Ishikawa (cell line): ENCODE results near the gene FAM168A.

Experiments
- CEBPB ChIP-seq: IDR thresholded peaks from 2 replicates; pipeline ENCODE4 v1.6.1; 2012
- CREB1 ChIP-seq: IDR thresholded peaks from 2 replicates; pipeline ENCODE4 v1.6.1; 2012; ENCODE audit warnings: low read depth
- EGR1 ChIP-seq: IDR thresholded peaks from 2 replicates; pipeline ENCODE4 v1.6.1; 2012
- EP300 ChIP-seq: IDR thresholded peaks from 2 replicates; pipeline ENCODE4 v1.6.1; 2012; ENCODE audit warnings: borderline replicate concordance
- FOXM1 ChIP-seq: IDR thresholded peaks from 2 replicates; pipeline ENCODE4 v1.6.1; 2012; ENCODE audit warnings: low read depth, borderline replicate concordance
- NFIC ChIP-seq: IDR thresholded peaks from 2 replicates; pipeline ENCODE4 v1.6.1; 2012
- RAD21 ChIP-seq: IDR thresholded peaks from 2 replicates; pipeline ENCODE4 v1.6.1; 2012; ENCODE audit warnings: low read depth
- TAF1 ChIP-seq: IDR thresholded peaks from 2 replicates; pipeline ENCODE4 v1.6.1; 2012; ENCODE audit warnings: low read depth, mild to moderate bottlenecking
- TCF12 ChIP-seq: IDR thresholded peaks from 2 replicates; pipeline ENCODE4 v1.6.1; 2012; ENCODE audit warnings: low read depth
- TEAD4 ChIP-seq: IDR thresholded peaks from 2 replicates; pipeline ENCODE4 v1.6.1; 2012
- USF1 ChIP-seq: IDR thresholded peaks from 2 replicates; pipeline ENCODE4 v1.6.1; 2012
- YY1 ChIP-seq: IDR thresholded peaks from 2 replicates; pipeline ENCODE4 v1.6.1; 2012; ENCODE audit warnings: low read depth
- ZBTB7A ChIP-seq: IDR thresholded peaks from 2 replicates; pipeline ENCODE4 v1.6.1; 2012; ENCODE audit warnings: low read depth
- TF ChIP-seq, protein P1 (sequence below): IDR thresholded peaks from 2 replicates; pipeline ENCODE4 v1.6.1; 2012; ENCODE audit warnings: low read depth, mild to moderate bottlenecking
- TF ChIP-seq, protein P2 (sequence below): IDR thresholded peaks from 2 replicates; pipeline ENCODE4 v1.6.1; 2012

Gene FAM168A

DNA sequence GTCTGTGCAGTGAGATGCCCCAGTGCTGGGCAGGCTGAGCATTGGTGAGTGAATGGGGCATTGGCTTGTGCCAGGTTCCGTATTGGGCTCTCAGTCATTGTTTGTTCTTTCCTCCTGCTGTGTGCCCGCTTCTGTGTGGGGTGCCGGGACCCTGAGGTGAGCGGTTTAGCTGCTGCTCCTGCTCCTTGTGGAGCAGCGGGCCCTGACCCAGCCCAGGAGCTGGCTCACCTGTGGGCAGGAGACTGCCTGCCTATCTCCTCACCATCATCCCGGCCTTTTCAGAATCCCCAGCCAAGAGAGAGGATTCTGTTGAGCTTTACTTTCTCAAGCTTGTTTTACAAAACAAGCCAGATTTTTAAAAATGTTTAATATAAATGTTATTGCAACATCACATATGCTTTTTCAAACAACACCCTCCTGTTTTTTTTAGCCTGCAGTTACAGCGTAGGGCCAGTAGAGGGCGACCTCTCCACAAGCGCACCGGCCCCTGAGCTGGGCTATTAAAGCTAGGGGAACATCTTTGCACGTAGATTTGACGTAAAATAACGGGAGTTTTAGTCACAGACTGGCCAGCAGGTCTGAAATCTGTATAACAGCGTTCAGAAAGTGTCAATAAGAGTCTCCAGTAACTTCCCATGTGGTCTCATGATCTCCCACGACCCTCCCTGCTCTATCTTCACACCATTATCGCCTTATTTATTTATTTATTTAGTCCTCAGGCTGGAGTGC, 246.8 kb downstream of the FAM168A start:
- TF ChIP-seq CEBPB: peak; percentile 89
- TF ChIP-seq RAD21: peak; percentile 73
- no peak for TF ChIP-seq TEAD4
- TF ChIP-seq CREB1: peak; percentile 41
- TF ChIP-seq USF1: no peak
- no peak for TF ChIP-seq ZBTB7A
- TF ChIP-seq FOXM1: no peak
- no peak for TF ChIP-seq YY1
- no peak for TF ChIP-seq EGR1
- TF ChIP-seq, protein P1, sequence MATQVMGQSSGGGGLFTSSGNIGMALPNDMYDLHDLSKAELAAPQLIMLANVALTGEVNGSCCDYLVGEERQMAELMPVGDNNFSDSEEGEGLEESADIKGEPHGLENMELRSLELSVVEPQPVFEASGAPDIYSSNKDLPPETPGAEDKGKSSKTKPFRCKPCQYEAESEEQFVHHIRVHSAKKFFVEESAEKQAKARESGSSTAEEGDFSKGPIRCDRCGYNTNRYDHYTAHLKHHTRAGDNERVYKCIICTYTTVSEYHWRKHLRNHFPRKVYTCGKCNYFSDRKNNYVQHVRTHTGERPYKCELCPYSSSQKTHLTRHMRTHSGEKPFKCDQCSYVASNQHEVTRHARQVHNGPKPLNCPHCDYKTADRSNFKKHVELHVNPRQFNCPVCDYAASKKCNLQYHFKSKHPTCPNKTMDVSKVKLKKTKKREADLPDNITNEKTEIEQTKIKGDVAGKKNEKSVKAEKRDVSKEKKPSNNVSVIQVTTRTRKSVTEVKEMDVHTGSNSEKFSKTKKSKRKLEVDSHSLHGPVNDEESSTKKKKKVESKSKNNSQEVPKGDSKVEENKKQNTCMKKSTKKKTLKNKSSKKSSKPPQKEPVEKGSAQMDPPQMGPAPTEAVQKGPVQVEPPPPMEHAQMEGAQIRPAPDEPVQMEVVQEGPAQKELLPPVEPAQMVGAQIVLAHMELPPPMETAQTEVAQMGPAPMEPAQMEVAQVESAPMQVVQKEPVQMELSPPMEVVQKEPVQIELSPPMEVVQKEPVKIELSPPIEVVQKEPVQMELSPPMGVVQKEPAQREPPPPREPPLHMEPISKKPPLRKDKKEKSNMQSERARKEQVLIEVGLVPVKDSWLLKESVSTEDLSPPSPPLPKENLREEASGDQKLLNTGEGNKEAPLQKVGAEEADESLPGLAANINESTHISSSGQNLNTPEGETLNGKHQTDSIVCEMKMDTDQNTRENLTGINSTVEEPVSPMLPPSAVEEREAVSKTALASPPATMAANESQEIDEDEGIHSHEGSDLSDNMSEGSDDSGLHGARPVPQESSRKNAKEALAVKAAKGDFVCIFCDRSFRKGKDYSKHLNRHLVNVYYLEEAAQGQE: no peak
- no peak for TF ChIP-seq TCF12
- TF ChIP-seq, protein P2, sequence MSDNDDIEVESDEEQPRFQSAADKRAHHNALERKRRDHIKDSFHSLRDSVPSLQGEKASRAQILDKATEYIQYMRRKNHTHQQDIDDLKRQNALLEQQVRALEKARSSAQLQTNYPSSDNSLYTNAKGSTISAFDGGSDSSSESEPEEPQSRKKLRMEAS: no peak
- TF ChIP-seq EP300: no peak
- TF ChIP-seq NFIC: 0 out of 2 replicates have a peak, but pooled peaks have one; percentile 9
- no peak for TF ChIP-seq TAF1
